Lower leg skin (tissue), 4 donors: ENCODE results near the gene DNAJC17. TPM values are rescaled to one million over a fixed set of nuclear protein-coding genes. Genes with fewer than 3 reads are reported as not detected.

Experiments used
- DNase-seq, 2 donors: peaks; one replicate each; pipeline ENCODE4 v3.0.0-alpha.2; 2019; ENCODE audit warnings: low spot score in 2 of 2
- H3K4me3 ChIP-seq: fragments of 200-600 bp; sonication (generic); 2 replicates; pipeline ENCODE4 v1.5.1; 2017; ENCODE audit warnings: mild to moderate bottlenecking, low read depth; ENCODE audit not compliant: poor library complexity, severe bottlenecking
- CTCF ChIP-seq, 3 donors: fragments of 450-650 bp; IDR thresholded peaks; one replicate each; pipeline ENCODE4 v1.5.1; 2016; ENCODE audit warnings: antibody characterized with exemption in 3 of 3, mild to moderate bottlenecking in 3 of 3, moderate library complexity in 2 of 3
- POLR2A ChIP-seq, 2 donors: fragments of 450-650 bp; IDR thresholded peaks; one replicate each; pipeline ENCODE4 v1.6.1; 2016 to 2017; ENCODE audit warnings: antibody characterized with exemption in 2 of 2, mild to moderate bottlenecking in 1 of 2, moderate library complexity in 1 of 2
- WGBS, 2 donors: methylation state at CpG; one replicate each; pipeline ENCODE4 v1.1.5; 2018; 5-methylcytosine and 5-hydroxymethylcytosine counted together
- intact Hi-C: fragments of 100-400 bp; cut with DNase I; formaldehyde crosslinking; loops from one replicate; pipeline ENCODE4 v1.15.0; 2023; ENCODE audit warnings: low total_unique reads
- total RNA-seq, 4 donors: library from RNA; depleted of rRNA; stranded (reverse); fragments of >200 nt; gene quantifications; one replicate each; pipeline ENCODE4 v1.1.0, GENCODE V29; 2016

Gene DNAJC17
- total RNA-seq, 4 donors from 2014 or later = 16.5 to 53.1 (median 29.3) TPM

DNA sequence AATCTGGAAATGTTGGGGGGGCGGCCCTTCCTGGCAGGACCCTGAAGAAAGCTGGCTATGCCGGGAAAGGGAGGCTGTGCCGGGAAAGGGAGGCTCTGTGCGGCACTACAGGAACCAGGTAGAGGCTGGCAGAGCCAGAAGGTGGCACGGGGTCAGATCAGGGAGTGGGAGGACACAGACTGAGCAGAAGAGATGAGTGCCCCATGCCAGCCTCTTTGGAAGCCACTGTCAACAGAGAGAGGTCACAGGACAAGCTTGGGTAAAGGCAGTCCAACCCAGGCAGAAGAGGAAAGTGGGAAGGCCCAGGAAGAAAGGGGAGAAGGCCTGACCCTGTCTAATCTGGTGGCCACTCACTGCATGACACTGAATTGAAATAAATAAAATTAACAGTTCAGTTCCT is 36.0 kb downstream of the DNAJC17 start:
- 82 to 94% methylated on average over 5 of the region's 5 CpGs for WGBS, 2 donors
- TF ChIP-seq CTCF (IDR thresholded peaks at IDR 0.05) (no peak), POLR2A (IDR thresholded peaks at IDR 0.05) (no peak)

DNA sequence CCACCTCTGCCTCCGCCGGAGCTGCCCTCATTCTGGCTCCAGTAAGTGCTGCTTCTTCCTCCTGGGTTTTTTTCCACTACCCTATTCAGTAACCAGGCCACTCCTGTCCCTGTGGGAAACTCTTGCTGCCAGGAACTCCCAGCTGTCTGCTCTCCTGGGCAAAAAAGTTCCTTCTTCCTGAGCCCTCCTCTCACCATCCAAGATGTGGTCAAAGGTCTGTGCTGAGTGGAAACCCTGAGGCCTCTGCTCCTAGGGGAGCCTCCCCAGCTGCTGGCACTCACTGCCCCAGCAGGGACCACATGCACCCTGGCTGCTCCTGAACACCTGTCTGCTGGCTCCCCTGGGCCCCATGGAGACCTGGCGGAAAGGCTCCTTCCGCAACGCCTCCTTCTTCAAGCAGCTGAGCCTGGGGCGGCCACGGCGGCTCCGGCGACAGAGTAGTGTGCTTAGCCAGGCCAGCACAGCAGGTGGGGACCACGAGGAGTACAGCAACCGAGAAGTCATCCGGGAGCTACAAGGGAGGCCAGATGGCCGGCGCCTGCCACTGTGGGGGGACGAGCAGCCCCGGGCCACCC is 37.0 kb downstream of the DNAJC17 start:
- TF ChIP-seq POLR2A (IDR thresholded peaks at IDR 0.05) = no peak
- TF ChIP-seq CTCF (IDR thresholded peaks at IDR 0.05) = no peak
- intact Hi-C loops = no loop called here
- H3K4me3 ChIP-seq = no peak overlapping the region
- WGBS, 2 donors = 35 to 63% methylated on average over 7 to 15 of the region's 17 CpGs
- DNase-seq = no peak

More for the DNA sequence above, 36.0 kb downstream of the DNAJC17 start:
- DNase-seq = no peak
- intact Hi-C loops = no loop called here
- no peak overlapping the region for H3K4me3 ChIP-seq

- intact Hi-C loops = no loop called here
- WGBS, 2 donors = 28 to 37% methylated on average over 28 of the region's 28 CpGs
- DNase-seq = peak; percentile 72 to 92
- TF ChIP-seq POLR2A (IDR thresholded peaks at IDR 0.05) (no peak), CTCF (IDR thresholded peaks at IDR 0.05) (no peak)
- H3K4me3 ChIP-seq = no peak within 1 kb of the TSS
These were observed 37.8 kb downstream of the DNAJC17 start, which contains the start of gene C15orf62 for GRCh38 chr15:40769274-40770146. Gene C15orf62, plus strand, starts transcription at chr15:40769980. Its CDS starts 516 bp downstream, at chr15:40770496.

DNA sequence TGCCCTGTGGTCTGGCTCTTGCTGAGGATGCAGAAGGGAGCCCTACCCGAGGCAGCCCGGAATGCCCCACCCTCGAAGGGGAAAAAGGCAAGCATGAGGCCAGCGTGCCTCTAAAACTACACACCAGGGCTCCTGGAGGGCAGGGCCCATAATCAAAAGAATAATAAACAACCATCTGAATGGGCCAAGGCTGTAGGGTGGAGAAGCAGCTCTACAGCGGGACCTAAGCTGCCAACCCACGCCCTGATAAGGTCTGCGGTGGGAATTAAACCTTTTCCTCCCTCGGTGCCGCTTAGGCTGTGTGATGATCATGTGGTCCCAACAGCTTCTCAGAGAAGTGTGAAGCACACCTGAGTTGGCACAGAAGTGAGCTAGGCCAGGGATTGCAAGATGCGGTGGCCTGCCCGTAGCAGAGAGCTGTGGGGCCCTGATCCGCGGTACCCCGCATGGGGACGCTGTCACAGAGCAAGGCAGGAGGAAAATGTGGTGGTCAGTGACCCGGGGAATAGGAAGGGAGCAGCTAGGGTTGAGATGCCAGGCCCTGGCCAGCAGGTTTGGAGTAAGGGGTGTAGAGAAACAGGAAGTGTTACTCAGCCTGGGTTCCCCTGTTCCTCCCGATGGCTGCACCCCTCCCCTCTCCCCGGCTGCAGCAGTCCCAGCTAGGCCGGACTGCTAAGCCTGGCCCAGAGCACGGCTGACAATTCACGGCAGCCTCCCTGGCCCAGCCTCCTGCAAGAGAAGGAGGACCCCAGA is 38.6 kb downstream of the DNAJC17 start:
- 34 to 47% methylated on average over 21 of the region's 21 CpGs for whole genome bisulfite sequencing, 2 donors

More for the DNA sequence above, 38.6 kb downstream of the DNAJC17 start:
- intact Hi-C loops = no loop called here
- no peak overlapping the region for H3K4me3 ChIP-seq
- TF ChIP-seq POLR2A (IDR thresholded peaks at IDR 0.05) (no peak), CTCF (IDR thresholded peaks at IDR 0.05) (no peak)
- no peak for DNase-seq
